GM21529 (cell line): ENCODE results near the gene ELAVL4.

Source experiments
- ATAC-seq: cut with Tn5 transposase; IDR thresholded peaks from one replicate; pipeline ENCODE4 v1.9.1; 2021; ENCODE audit not compliant: unreplicated experiment

The ELAVL4 gene

DNA sequence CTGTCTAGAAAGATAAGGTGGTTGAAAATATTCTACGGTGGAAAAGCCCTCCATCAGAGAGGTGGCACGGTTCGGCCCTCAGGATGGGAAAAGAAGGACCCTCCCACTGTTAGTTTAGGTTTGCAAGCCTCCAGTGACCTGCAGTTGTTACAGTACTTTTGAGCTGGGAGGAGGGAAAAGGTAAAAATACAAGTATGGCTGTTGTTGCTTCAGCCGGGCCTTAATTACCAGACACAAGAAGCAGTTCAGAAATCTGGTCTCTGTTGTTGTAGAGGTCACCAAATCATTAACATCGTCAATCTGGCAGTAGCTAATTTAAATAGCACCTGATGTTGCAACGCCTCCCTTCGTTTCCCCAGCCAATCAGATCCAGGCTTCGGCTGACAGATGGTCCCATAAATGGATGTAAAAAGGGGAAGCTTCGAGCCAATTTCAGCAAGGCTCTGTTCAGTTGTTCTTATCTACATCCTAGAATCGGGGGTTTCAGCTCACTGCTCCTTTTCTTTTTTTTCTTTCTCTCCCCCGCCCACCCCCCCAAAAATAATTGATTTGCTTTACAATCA is at the start of gene ELAVL4:
ELAVL4 (plus strand) TSS at position 424 of the 563 bp plus-strand sequence. CDS start 270 bp downstream, outside the sequence.
- ATAC-seq = no peak

GRCh38 chr1:50060279-50060678 is 48.4 kb upstream of the ELAVL4 start:
- no peak for ATAC-seq

- no peak for ATAC-seq
Measured at GRCh38 chr1:50066806-50067205, 41.9 kb upstream of the ELAVL4 start.

- ATAC-seq = no peak
Measured at GRCh38 chr1:50074931-50075330, 33.8 kb upstream of the ELAVL4 start.

DNA sequence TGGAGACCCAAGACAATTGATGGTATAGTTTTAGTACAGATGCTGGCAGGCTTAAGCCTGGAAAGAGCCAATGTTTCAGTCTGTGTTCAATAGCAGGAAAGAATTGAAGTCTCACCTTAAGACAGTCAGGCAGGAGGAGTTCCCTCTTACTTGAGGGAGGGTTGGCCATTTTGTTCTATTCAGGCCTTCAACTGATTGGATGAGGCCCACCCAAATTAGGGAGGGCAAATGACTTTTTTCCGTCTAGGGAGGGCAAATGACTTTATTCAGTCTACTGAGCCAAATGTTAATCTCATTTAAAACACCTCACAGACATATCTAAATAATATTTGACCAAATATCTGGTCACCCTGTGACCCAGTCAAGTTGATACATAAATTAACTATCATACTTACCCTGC is 31.4 kb upstream of the ELAVL4 start:
- no peak for ATAC-seq

DNA sequence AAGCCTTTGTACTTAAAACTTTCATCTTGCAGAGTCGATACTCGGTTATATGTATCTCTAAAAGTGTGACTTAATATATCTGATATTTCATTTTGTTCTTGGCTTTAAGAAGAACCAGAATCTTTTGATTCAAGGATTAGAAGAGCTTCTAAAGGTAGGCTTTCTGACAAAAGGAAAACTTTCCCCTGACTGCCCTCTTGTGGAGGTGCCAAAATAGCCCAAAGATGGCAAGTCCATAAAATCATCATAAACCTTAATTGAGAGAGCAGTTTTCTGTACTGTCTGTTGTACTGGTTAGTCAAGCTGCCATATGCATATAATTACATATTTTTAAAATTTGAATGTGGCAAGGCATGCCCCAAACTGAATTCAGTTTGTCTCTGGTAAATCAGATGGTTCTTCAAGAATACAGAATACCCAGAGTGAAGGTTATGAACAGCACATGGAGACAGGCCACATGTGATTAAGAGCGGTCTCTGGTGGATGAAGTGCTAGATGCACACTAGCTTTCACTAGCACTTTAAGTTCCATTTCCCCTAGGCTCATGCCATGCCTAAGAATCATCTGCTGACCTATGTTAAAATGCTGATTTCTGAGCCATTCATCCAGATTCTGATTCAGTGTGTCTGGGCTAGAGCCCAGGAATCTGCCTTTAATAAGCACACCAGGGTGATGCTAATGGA is 27.7 kb upstream of the ELAVL4 start:
- no peak for ATAC-seq

DNA sequence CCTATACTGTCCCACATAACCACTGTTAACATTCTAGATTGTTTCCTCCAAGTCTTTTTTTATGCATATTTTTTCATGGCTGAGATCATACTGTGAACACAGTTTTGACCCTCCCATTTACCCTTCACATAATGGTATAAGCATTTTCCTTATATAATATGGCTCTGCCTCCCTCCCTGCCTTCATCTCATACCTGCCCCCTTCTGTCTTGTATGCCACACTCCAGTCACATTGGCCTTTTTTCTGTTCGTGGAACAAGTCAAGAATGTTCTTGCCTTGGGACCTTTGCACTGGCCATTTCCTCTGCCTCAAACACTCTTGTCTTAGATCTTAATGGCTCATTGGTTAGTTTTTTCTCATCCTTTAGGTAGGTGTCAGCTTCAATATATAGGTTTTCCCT is 24.3 kb upstream of the ELAVL4 start:
- ATAC-seq = no peak

DNA sequence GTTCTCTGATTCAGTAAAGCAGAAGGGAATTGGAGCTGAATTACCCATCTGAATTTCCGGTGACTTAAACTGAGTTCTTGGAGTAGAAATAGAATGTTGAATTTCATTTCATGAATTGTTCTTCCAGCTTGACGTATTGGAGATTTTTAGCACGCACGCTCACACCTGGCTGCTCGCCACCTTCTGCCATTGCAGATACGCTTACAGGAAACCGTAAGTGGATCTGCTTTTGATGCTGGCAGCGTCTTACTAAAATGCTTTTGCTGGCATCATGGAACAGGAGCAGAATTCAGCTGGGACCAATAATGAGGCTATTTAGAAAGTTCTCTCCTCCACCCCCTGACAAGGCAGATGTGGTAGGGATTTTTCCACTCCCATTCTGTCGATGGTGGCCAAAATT is 17.7 kb upstream of the ELAVL4 start:
- ATAC-seq = no peak

DNA sequence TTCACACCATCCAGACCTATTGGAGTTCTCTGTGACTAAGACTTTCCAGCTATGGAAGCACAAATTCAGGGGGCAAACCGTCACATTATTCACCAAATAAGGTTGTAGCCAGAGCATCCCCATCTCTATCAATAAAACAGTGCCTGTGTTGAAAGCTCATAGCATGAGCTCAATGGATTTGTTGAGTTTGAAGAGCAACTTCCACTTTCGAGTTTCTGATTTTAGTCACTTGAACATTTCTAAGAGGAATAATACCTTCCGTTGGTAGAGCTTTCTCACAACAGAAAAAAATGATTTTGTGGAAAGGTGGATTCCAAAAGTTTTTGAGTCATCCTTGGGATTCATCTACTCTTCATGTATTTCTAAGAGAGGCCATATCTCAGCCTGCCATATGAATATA is 13.0 kb upstream of the ELAVL4 start:
- no peak for ATAC-seq

- no peak for ATAC-seq
Measured at GRCh38 chr1:50097021-50097679, 11.6 kb upstream of the ELAVL4 start.

GRCh38 chr1:50097791-50098190 is 10.9 kb upstream of the ELAVL4 start:
- no peak for ATAC-seq

DNA sequence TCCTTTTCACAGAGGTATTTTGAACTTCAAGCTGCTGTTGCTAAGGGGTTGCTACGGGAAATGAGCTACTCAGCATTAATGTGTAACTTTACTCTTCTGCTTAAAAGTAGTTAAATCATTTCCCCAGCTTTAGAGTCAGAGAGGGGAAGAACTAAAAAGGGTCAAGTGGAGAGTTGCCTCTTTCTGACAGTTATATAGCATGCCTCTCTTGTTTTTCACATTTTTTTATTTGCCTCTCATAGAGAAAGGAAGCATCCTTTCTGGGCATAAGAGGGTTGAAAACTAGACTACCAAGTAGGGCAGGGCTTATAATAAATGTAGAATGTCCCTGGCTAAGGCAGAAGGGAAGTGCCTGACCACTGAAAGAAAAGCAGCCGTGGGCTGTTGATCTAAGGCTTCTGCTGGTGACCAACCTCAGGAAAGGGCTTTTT is 10.1 kb upstream of the ELAVL4 start:
- ATAC-seq = no peak

GRCh38 chr1:50099654-50100053 is 9.1 kb upstream of the ELAVL4 start:
- no peak for ATAC-seq

DNA sequence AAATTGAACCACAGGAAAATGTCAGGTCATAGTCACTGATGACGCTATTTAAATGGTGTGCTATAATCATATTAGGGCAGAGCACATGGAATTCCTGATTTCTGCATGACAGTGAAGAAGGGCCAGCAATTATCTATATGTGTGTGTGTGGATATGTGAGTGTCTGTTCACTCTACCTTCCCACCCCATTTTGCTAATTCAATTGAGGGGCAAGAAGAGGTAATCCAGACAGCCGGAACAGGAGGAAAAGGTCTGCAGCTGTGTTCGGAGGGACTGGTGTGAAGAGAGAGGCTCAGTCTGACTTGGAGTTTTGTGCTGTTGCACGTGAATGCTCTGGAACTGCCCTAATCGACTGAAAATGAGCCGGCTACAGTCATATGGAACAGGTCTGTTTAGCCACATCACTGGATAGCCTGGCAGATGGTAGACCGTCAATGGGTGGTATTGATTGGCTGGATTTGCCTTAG is 5.1 kb upstream of the ELAVL4 start:
- ATAC-seq = no peak

DNA sequence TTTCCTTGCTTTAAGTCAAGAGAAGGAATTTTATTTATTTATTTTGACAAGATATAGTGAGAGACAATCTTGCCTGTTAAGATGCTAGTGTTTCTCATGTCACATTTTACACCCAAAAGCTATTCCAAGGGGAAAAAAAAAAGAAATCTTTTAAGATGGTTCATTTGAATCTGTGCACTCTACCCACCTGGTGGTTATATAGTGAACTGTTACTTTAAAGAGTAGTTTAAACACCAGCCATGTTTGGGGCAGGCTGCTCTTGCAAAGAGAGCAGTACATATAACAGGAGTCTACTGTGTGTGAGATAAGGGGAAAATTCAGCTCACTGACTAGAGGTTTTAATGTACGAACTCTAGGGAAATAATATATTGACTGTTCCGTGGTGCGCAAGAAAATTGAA is 3.3 kb upstream of the ELAVL4 start:
- ATAC-seq = no peak

DNA sequence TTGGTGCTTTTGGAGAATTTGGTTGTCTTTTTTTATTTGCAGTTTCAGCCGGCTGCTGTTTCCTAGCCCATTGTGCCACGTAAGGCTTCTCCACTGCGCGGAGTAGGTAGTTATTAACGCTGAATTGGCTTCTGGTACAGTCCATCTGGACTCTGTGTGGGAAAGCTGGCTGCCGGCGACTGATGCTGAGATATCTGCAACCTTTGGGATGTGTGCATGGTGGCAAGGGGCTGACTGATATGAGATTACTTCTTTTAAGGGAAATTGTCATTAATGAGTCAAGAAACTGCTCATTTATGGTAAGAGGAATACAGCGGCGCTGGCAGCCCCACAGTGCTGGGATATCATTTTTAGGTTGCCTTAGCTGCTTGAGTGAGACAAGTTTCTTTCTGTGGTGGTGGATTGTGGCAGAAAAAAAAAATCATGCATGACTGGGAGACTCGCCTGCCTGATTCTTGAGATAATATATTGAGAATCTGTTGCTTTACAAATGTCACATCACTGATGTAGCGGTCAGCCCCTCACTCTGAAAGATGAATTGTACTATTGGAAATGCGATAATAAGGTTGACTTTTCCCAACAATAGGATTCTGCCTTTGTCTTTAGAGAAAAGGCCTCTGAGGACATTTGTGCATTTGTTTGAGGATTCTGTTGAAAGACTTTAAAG is 2.5 kb upstream of the ELAVL4 start:
- ATAC-seq = no peak

GRCh38 chr1:50109116-50109515 is 396 bp downstream of the ELAVL4 start:
- ATAC-seq = no peak

DNA sequence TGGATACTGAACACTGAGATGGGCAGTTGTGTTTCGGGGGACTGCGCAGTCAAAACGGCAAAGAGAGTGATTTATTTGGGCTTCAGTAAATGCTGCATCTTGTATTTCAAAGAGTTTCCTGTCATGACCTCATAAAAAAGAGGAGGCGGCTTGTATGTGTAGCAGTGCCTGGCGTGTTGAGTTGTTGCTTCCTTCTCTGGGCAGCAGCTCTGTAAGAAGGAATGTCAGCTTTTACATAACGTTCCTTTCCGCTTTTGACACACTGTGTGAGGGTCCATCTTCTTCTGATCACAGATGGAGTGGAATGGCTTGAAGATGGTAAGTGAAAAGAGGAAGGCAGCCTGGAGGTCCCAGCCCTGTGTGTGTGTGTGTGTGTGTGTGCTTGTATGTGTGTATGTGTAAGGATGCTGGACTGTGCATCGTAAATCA is 941 bp downstream of the ELAVL4 start:
- no peak for ATAC-seq

DNA sequence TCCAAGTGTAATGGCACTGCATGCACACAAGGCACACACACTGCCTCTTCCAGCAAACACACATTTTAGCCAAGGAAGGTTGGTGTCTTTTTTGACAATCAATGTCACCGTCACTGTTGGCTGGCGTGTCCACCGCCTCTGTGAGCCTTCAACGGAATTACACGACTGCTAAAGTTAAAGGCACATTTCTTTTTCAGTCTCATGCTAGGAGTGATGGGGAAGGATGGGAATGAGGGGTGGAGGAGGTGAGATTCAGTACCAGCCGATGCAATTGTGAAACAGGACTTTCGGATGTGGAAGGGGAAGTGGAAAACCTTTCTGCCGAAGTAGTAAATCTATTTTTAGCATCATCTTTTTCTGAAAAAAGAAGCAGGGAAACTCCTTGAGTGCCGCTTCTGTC is 1.4 kb downstream of the ELAVL4 start:
- ATAC-seq = no peak

- ATAC-seq = no peak
Measured at GRCh38 chr1:50110656-50111055, 1.9 kb downstream of the ELAVL4 start.

DNA sequence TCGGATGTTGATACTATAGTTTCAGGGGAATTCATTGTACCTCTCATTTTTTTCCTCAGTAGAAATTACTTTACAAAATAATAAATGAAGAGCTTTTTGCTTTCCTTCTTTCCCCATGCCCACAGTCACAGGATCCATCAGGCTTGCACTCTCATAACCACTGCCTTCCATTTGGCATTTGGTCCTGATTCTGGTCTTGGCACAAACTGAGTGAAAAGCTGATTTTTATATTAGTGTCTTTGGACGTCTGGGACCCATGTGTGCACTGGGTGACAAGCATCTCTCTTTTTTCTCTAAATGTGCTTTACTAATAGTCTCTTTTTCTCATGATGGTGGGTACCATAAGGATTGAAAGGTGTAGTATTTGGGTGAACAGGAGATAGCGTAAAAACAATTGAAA is 2.8 kb downstream of the ELAVL4 start:
- ATAC-seq = no peak

GRCh38 chr1:50112193-50112592 is 3.5 kb downstream of the ELAVL4 start:
- no peak for ATAC-seq
